ENCODE results near the gene MKNK2. TPM values are rescaled to one million over a fixed set of nuclear protein-coding genes. Genes with fewer than 3 reads are reported as not detected.

Gene MKNK2
- total RNA-seq, 1 donor from 2014 or later: 85.2 TPM

GRCh38 chr19:2058570-2059421 lies 7.8 kb upstream of the MKNK2 start:
- no peak for DNase-seq (ENCODE audit: low read depth, low spot score)

- DNase-seq (ENCODE audit: low read depth, low spot score): no peak
These were observed 6.7 kb upstream of the MKNK2 start for GRCh38 chr19:2057484-2058469.

- no peak for DNase-seq (ENCODE audit: low read depth, low spot score)
These were observed 5.8 kb upstream of the MKNK2 start for GRCh38 chr19:2056837-2057192.

DNA sequence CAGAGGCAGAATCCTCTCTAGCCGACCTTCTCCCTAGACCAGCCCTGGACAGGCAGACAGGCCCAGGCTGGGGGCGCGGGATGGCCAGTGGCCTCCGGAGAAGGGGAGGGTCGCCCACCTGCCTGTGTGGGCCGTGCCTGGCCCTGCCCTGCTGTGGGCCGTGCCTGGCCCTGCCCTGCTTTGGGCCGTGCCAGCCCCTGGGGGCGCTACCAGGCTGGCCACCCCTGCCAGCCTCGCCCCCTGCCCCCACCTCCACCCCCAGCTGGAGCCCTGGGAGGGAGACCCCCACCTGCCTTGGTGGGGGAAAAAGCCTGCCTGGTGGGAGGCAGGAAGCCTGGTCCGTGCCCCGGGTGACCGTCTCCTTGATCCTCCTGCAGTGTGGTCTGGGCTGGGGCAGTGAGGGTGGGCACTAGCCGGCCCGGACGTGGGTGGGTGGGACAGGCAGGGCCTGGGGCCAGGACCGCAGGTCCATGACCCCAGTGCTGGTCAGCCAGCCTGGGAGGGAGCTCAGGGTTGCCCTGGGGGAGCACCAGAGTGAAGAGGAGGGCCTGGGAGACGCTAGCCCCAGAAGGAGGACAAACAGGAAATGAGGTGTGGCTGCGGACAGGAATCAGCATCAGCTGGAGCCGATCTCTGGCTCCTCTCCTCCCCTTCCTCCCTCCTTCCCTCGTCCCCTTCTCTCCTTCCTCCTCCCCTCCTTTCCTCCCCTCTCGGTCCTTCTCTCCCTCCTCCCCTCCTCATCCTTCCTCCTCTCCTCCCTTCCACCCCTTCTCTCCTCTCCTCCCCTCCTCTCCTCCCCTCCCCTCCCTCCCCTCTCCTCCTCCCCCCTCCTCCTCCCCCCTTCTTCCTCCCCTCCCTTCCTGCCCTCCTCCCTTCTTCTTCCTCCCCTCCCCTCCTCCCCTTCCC lies 5.1 kb upstream of the MKNK2 start:
- no peak for DNase-seq (ENCODE audit: low read depth, low spot score)

GRCh38 chr19:2054763-2055162 lies 3.7 kb upstream of the MKNK2 start:
- DNase-seq (ENCODE audit: low read depth, low spot score): no peak

GRCh38 chr19:2053601-2054389 lies 2.8 kb upstream of the MKNK2 start:
- DNase-seq (ENCODE audit: low read depth, low spot score): no peak

DNA sequence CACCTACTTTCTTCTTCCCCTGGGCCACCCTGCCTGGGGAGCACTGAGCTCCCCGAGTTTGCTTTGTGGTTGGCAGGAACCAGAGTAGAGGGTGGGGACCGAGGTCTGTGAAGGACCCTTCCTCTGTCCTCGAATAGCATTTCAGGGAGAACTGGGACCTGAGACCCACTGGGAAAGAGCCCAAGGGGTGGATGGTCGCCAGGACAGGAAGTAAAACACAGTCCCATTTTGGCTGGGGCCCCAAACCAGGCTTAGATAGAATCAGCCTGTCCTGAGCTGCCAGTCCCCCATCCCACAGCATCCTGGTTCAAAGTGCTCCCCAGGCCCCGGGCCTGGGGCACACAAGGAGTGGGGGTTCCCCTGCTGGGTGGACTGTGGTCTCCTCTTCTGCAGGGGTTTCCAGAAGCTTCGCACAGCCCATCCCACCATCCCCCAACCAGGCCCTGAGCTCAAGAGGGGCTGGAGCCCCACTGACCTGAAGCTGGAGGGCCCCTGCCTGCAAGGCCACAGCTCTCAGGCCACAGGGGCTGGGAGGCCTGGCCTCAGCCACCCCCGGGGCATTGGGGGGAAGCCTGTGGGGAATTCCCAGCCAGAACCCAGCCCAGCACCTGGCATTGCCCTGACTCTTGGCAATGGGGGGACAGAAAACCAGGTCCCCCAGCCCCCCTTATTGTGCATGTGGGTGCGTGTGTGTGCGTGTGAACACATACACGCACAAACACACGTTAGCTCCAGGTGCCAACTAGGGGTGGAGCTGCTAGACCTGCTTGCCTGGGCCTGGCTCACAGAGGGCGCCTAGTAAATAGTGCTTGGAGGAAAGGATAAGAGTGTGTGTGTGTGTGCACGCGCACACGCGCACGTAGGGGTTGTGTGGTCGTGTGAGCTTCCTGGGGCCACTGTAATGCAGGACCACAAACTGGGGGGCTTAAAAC lies 995 bp upstream of the MKNK2 start:
- no peak for DNase-seq (ENCODE audit: low read depth, low spot score)

DNA sequence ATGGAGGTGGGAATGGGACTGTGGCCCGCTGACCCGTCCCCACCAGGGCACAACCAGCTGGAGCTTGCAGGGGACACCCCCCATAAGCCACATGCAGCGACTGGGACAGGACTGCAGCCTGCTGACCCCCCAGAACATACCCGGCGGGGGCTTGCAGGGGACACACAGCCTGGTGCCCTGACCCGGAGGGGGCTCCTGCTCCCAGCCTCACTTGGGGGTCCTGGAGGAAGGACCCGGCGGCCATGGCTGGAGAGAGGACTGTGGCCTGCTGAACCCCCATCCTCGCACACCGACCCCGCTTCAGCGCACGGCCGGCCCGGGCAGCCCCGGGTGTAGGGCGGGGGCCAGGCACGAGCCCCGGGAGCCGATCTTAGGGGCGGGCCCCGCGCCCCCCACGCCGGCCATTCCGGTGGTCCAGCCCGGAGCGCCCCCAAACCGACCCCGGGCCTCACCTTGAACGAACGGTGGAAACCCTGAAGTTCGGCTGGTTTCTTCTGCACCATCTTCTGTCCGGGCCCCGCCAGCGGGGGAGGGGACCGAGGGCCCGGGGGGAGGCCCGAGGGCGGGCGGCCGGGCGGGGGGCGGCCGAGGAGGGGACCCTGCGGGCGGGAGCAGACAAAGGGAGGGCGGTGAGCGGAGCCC lies 574 bp downstream of the MKNK2 start:
- no peak for DNase-seq (ENCODE audit: low read depth, low spot score)

DNA sequence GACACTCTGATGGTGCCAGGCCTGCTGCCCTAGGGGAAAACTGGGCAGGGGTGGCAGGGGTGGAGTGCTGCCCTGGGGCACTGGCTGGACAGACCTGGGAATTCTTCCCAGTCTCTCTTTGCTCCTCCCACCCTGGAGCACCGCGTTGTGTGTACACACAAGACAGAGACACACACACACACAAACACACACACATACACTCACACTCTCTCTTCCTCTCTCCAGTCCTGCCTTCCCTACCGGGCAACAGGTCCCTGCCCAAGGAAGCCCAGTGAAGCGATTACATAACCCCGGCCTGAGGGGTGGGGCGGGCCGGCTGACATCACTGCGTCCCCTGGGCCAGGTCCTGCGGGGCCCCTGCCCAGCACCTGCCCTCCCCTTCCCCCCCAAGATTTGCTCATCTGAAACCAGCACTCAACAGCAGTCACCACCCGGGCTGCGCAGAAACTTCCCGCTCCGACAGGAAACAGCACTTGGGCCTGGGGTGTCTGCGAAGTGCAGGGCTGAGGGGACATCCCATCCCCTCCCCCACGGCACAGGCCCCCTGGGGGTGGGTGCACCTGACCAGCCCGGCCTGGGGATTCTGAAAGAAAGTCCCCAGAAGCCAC lies 1.2 kb downstream of the MKNK2 start:
- no peak for DNase-seq (ENCODE audit: low read depth, low spot score)

DNA sequence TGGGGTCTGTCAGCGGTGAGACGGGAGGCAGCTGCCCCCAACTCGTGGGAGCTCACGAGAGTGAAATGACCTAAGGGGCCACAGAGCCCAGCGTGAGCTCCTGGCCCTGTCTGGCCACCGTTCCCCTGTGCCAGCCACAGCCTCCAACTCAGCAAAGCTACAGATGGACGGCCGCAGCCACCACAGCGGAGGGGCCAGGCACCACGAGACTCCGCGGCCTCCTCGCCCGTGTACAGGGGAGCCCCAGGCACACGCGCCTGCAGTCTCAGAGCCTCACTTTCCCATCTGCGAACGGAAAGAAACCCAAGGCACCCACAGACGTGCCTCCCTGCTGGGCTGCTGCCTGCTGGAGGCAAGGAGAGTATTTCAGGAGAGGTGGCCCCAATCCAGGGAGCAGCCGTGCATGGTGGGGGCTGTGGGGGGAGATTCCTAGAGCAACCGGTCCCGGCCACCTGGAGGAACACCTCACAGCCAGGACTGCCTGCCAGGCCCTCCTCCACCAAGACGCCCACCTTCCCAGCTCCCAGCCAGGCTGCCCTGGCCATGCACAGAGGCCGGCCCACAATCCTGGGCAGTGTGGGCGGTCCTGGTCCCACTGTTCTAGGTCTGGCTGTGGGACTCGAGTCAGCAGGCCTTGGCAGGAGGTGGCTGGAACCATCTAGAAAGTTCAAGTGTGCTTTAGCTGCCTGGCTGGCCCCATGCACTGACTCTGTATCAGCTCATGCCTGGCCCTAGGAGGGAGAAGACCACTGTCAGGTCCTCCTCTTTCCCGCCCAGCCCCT lies 1.9 kb downstream of the MKNK2 start:
- DNase-seq (ENCODE audit: low read depth, low spot score): no peak

- no peak for DNase-seq (ENCODE audit: low read depth, low spot score)
These were observed 2.7 kb downstream of the MKNK2 start for GRCh38 chr19:2048104-2048958.

DNA sequence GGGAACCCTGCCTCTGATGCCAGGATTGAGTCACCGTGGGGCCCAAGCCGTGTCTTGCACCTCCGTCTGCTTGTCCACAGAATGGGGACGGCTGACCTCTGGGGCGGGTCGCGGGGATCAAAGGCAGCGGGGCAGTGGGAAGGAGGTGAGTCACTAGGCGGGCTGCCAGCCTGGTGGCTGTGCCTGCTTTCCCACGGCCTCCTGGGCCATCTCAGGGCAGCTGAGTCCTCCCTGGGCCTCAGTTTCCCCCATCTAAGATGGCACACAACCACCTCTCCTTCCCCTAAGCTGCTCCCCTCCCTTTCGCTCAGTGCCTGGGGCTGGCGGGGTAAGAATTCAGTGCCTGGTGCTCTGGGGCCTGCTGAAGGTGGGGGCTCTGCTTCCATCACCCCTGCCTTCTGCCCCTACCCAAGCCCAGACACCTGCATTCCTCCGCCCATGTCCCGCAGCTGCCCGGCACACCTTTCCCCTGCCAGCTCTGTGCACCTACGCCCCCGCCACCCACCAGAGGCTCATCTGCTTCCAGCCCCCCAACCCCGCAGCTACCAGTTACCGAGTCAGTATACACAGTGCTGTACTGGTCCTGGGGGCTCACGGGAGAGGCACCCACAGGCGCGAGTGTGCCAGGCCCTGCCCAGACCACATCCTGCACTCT lies 3.5 kb downstream of the MKNK2 start:
- DNase-seq (ENCODE audit: low read depth, low spot score): no peak

- no peak for DNase-seq (ENCODE audit: low read depth, low spot score)
These were observed 4.0 kb downstream of the MKNK2 start for GRCh38 chr19:2047076-2047448.

- no peak for DNase-seq (ENCODE audit: low read depth, low spot score)
These were observed 4.8 kb downstream of the MKNK2 start for GRCh38 chr19:2046046-2046907.

GRCh38 chr19:2045501-2046045 lies 5.5 kb downstream of the MKNK2 start:
- no peak for DNase-seq (ENCODE audit: low read depth, low spot score)

Measured in pulmonary artery endothelial cell (primary cell).